ENCODE data around the gene MRPS21.

MRPS21 gene

DNA sequence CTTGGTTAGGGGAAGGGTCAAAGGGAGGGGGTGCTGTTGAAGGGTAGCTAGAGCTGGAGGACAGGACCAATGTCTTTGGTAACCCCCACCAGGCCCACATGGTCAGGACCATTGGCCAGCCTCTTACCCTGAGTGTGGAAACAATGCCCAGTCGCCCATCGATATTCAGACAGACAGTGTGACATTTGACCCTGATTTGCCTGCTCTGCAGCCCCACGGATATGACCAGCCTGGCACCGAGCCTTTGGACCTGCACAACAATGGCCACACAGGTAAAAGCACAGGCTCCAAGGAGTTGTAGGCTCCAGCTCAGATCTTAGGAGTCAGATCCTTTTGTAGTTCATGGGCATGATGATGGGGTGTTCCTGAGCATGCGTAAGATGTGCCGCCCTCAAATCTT lies 32.3 kb upstream of the MRPS21 start (continued):
- no peak for TF ChIP-seq ZNF626 (tag by site-specific recombination; IDR thresholded peaks at IDR 0.05)

DNA sequence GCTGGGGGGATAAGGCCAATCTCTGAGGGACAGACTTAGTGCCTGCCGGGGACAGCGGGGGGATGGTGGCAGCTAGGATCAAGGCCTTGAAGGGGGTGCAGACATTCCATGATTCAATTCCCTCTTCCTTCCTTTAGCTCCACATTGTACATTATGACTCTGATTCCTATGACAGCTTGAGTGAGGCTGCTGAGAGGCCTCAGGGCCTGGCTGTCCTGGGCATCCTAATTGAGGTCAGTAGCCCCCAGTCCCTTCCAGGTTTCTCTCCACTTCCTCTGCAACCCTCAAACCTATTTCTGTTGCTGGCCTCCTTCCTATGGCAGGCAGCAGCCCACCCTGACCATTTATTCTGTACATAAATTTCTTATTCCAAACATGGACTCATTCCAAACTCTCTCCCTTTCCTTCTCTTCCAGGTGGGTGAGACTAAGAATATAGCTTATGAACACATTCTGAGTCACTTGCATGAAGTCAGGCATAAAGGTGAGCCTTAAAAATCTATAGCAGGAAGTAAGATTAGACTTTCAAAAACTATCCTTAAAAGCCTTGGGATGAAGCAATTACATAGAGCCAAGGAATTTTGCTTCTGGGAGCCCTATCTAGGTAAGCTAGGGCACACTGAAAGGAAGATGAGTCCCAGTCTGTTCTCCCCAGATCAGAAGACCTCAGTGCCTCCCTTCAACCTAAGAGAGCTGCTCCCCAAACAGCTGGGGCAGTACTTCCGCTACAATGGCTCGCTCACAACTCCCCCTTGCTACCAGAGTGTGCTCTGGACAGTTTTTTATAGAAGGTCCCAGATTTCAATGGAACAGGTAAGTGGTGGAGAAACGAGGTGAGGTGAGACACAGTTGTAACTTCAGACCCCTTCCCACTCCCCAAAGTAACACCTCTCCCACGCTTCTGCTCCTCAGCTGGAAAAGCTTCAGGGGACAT lies 31.0 kb upstream of the MRPS21 start:
- 0 out of 2 replicates have a peak, but pooled peaks have one; percentile 6 for TF ChIP-seq PRDM1 (tag by site-specific recombination; IDR thresholded peaks at IDR 0.05)
- TF ChIP-seq PATZ1 (tag by site-specific recombination; IDR thresholded peaks at IDR 0.05), result no peak
- TF ChIP-seq ZNF843 (tag by site-specific recombination; IDR thresholded peaks at IDR 0.05), result no peak
- Histone ChIP-seq H3K4me1 (ENCODE audit: control insufficient read depth, insufficient read depth, low read length) (peaks cover 7% of the 10 kb centered on the region; the same call in 1 of the 2 replicates), H3K4me3 (ENCODE audit: low read depth, low read length) (no peak overlapping the region), H3K36me3 (ENCODE audit: control insufficient read depth in 2 of 2, insufficient read depth in 1 of 2, low read length in 2 of 2) (peaks cover 4 to 34% of the 10 kb centered on the region in 2 experiments; a peak in 2 of 3 replicates), H3K9me3 (ENCODE audit: control insufficient read depth, insufficient read depth, low read depth, low read length) (no peaks in the 10 kb centered on the region), H3K27ac (ENCODE audit: extremely low read depth, low read depth, low read length) (no peak overlapping the region)
- CTCF ChIA-PET, result interaction anchor here (0.7 to 1.6 kb wide), 5 partner anchors 8 to 19 kb away, joined by 3 to 5 read pairs (median 3); partner anchors contain the start of gene C1orf54
- POLR2A ChIA-PET, result interaction anchor here (1.1 to 1.8 kb wide), 4 partner anchors 8 to 102 kb away, joined by 3 to 7 read pairs (median 4); partner anchors contain the start of genes PRPF3 and RPRD2

DNA sequence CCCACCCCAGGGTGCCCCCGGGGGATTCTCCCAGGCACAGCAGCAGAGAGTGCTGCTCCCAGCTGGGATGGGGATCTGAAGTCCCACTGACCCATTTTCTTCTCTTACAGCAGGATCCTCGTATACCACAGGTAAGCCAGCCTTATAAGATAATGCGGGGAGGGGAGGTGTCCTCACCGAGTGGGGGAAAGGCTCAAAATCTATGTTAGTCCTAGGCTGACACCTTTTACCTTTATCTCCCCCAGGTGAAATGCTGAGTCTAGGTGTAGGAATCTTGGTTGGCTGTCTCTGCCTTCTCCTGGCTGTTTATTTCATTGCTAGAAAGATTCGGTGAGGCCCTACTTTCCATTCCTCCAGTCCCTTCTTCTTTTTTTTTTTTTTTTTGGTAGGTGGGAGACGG lies 30.1 kb upstream of the MRPS21 start:
- H3K9me3 ChIP-seq (ENCODE audit: control insufficient read depth, insufficient read depth, low read depth, low read length), result no peaks in the 10 kb centered on the region
- H3K36me3 ChIP-seq (ENCODE audit: control insufficient read depth in 2 of 2, insufficient read depth in 1 of 2, low read length in 2 of 2), result peaks cover 4 to 34% of the 10 kb centered on the region in 2 experiments; a peak in 2 of 3 replicates
- H3K4me3 ChIP-seq (ENCODE audit: low read depth, low read length), result no peak overlapping the region
- CTCF ChIA-PET, result interaction anchor here (0.8 to 1.6 kb wide), 3 partner anchors 8 to 17 kb away, joined by 3 to 5 read pairs (median 4); partner anchors contain the start of gene C1orf54
- peaks cover 9% of the 10 kb centered on the region; the same call in 1 of the 2 replicates for H3K4me1 ChIP-seq (ENCODE audit: control insufficient read depth, insufficient read depth, low read length)
- no peak for TF ChIP-seq ZFP41 (tag by site-specific recombination; IDR thresholded peaks at IDR 0.05; ENCODE audit: borderline replicate concordance)
- no peak for TF ChIP-seq ZNF518A (tag by site-specific recombination; conservative IDR thresholded peaks at IDR 0.05; ENCODE audit: low read depth)
- no peak for TF ChIP-seq SP2 (tag by site-specific recombination; IDR thresholded peaks at IDR 0.05)
- TF ChIP-seq FEZF1 (tag by site-specific recombination; IDR thresholded peaks at IDR 0.05), result no peak
- TF ChIP-seq BCL11B (tag by site-specific recombination; IDR thresholded peaks at IDR 0.05; ENCODE audit: low read depth), result no peak
- TF ChIP-seq ZNF707 (tag by site-specific recombination; IDR thresholded peaks at IDR 0.05), result no peak
- TF ChIP-seq ZNF18 (tag by site-specific recombination; IDR thresholded peaks at IDR 0.05), result no peak
- no peak for TF ChIP-seq ZFP3 (tag by site-specific recombination; IDR thresholded peaks at IDR 0.05; ENCODE audit: low read depth)
- TF ChIP-seq, protein P1, sequence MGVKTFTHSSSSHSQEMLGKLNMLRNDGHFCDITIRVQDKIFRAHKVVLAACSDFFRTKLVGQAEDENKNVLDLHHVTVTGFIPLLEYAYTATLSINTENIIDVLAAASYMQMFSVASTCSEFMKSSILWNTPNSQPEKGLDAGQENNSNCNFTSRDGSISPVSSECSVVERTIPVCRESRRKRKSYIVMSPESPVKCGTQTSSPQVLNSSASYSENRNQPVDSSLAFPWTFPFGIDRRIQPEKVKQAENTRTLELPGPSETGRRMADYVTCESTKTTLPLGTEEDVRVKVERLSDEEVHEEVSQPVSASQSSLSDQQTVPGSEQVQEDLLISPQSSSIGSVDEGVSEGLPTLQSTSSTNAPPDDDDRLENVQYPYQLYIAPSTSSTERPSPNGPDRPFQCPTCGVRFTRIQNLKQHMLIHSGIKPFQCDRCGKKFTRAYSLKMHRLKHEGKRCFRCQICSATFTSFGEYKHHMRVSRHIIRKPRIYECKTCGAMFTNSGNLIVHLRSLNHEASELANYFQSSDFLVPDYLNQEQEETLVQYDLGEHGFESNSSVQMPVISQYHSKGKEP (tag by site-specific recombination; IDR thresholded peaks at IDR 0.05), result no peak
- TF ChIP-seq CTCF (tag by site-specific recombination; IDR thresholded peaks at IDR 0.05), result no peak
- TF ChIP-seq ZNF768 (tag by site-specific recombination; IDR thresholded peaks at IDR 0.05), result no peak
- H3K27ac ChIP-seq (ENCODE audit: extremely low read depth, low read depth, low read length), result no peak overlapping the region
- POLR2A ChIA-PET, result interaction anchor here (0.5 to 1.8 kb wide), 4 partner anchors 10 to 101 kb away, joined by 3 to 7 read pairs (median 4); partner anchors contain the start of genes PRPF3 and RPRD2
